Endothelial cell of umbilical vein (primary cell): Measurements from ENCODE around the gene SP2. TPM values are rescaled to one million over a fixed set of nuclear protein-coding genes. Genes with fewer than 3 reads are reported as not detected.

ENCODE experiments used
- BruUV-seq: library from RNA; stranded (reverse); fragments of 400-500 nt; replicated peaks from 2 replicates; lab custom pipeline; 2021; lab: Mats Ljungman, UMichigan
- CTCF ChIA-PET: fragments of 300-600, 350-600 bp; sonication (Branson Sonifier 250); formaldehyde crosslinking; loops from one replicate; lab custom pipeline; 2021; ENCODE audit warnings: antibody characterized with exemption, inconsistent platforms; lab: Charles Lee
- POLR2A ChIA-PET: fragments of 300-600, 350-600 bp; sonication (Branson Sonifier 250); formaldehyde crosslinking; loops from one replicate; lab custom pipeline; 2021; ENCODE audit warnings: antibody characterized with exemption, inconsistent platforms; lab: Charles Lee
- DNase-seq: peaks from one replicate; pipeline ENCODE4 v3.0.0-alpha.2; 2011; ENCODE audit warnings: low read depth, low spot score
- FAIRE-seq: peaks from 2 replicates; lab custom pipeline; 2011; peaks lifted over from hg19 to GRCh38; lab: Jason Lieb, UNC
- H2AFZ ChIP-seq: 2 replicates; pipeline ENCODE4 v1.6.0; 2012; ENCODE audit warnings: low read depth, low read length, control low read depth, inconsistent platforms
- H3K27ac ChIP-seq: 2 replicates; pipeline ENCODE4 v1.5.1; 2011; ENCODE audit warnings: low read depth, mild to moderate bottlenecking, control low read depth, low read length, moderate library complexity; ENCODE audit not compliant: insufficient read depth
- H3K27me3 ChIP-seq, 2 experiments: 2 replicates each; pipeline versions ENCODE4 v1.6.0 to v1.6.1; 2011; ENCODE audit warnings: low read length in 2 of 2, mixed read lengths in 1 of 2; ENCODE audit not compliant: control insufficient read depth in 2 of 2, insufficient read depth in 2 of 2
- H3K36me3 ChIP-seq, 2 experiments: 2 replicates in 1 of 2; 3 replicates in 1 of 2; pipeline ENCODE4 v1.5.1; 2011; ENCODE audit warnings: low read length in 2 of 2, mild to moderate bottlenecking in 1 of 2, moderate library complexity in 1 of 2; ENCODE audit not compliant: control insufficient read depth in 2 of 2, insufficient read depth in 2 of 2; ENCODE audit errors: extremely low read depth in 1 of 2
- H3K4me1 ChIP-seq: 3 replicates; pipeline ENCODE4 v1.5.1; 2011; ENCODE audit warnings: mild to moderate bottlenecking, low read length; ENCODE audit not compliant: control insufficient read depth, insufficient read depth; ENCODE audit errors: extremely low read depth
- H3K4me2 ChIP-seq: 2 replicates; pipeline ENCODE4 v1.6.1; 2011; ENCODE audit warnings: low read length, control low read depth, mixed read lengths; ENCODE audit not compliant: insufficient read depth
- H3K4me3 ChIP-seq, 3 experiments: fragments of 200-600 bp in 1 of 3; sonication (generic), shearing (Covaris generic) in 1 of 3; replicated peaks in 1 of 3; 2 replicates each; pipeline ENCODE4 v1.5.1; 2011 to 2016; ENCODE audit warnings: control low read depth in 3 of 3, low read length in 3 of 3, mild to moderate bottlenecking in 2 of 3, inconsistent platforms in 1 of 3, low read depth in 1 of 3, moderate library complexity in 1 of 3; ENCODE audit not compliant: insufficient read depth in 1 of 3
- H3K79me2 ChIP-seq: 2 replicates; pipeline ENCODE4 v1.6.0; 2012; ENCODE audit warnings: low read length, inconsistent platforms; ENCODE audit not compliant: control insufficient read depth, insufficient read depth
- H3K9ac ChIP-seq: replicated peaks from 2 replicates; pipeline ENCODE3; 2011; ENCODE audit warnings: low read length, control low read depth; ENCODE audit not compliant: insufficient read depth; ENCODE audit errors: extremely low read depth
- H3K9me1 ChIP-seq: replicated peaks from 3 replicates; pipeline ENCODE4 v1.6.0; 2011; ENCODE audit warnings: mild to moderate bottlenecking, low read length; ENCODE audit not compliant: control insufficient read depth, insufficient read depth; ENCODE audit errors: extremely low read depth
- H3K9me3 ChIP-seq: replicated peaks from 2 replicates; pipeline ENCODE4 v1.5.1; 2012; ENCODE audit warnings: low read length, inconsistent platforms; ENCODE audit not compliant: control insufficient read depth, insufficient read depth
- H4K20me1 ChIP-seq: replicated peaks from 2 replicates; pipeline ENCODE3; 2011; ENCODE audit warnings: mild to moderate bottlenecking, low read length; ENCODE audit not compliant: control insufficient read depth, insufficient read depth; ENCODE audit errors: extremely low read depth
- CTCF ChIP-seq, 2 donors: IDR thresholded peaks; 1 replicate in 1 of 2; 2 replicates in 1 of 2; pipeline ENCODE4 v1.5.1; 2011; ENCODE audit warnings: low read length in 2 of 2, mild to moderate bottlenecking in 2 of 2, moderate library complexity in 2 of 2, control low read depth in 1 of 2, inconsistent platforms in 1 of 2, low read depth in 1 of 2; ENCODE audit not compliant: insufficient read depth in 1 of 2; ENCODE audit errors: extremely low read depth in 1 of 2
- EZH2 ChIP-seq: IDR thresholded peaks from 2 replicates; pipeline ENCODE4 v1.6.1; 2012; ENCODE audit warnings: borderline replicate concordance, low read depth, mild to moderate bottlenecking, moderate library complexity, low read length, inconsistent platforms; ENCODE audit not compliant: severe bottlenecking
- FOS ChIP-seq: IDR thresholded peaks from 2 replicates; pipeline ENCODE4 v1.6.1; 2011; ENCODE audit warnings: mild to moderate bottlenecking, low read length, moderate library complexity, borderline replicate concordance; ENCODE audit not compliant: insufficient read depth
- GATA2 ChIP-seq: IDR thresholded peaks from 2 replicates; pipeline ENCODE4 v1.7.0; 2011; ENCODE audit warnings: low read depth, mild to moderate bottlenecking, moderate library complexity, mixed read lengths, low read length; ENCODE audit not compliant: insufficient read length, insufficient read depth
- JUN ChIP-seq: IDR thresholded peaks from 2 replicates; pipeline ENCODE4 v1.6.1; 2011; ENCODE audit warnings: borderline replicate concordance, low read depth; ENCODE audit not compliant: insufficient read length, insufficient read depth
- MAX ChIP-seq: IDR thresholded peaks from 2 replicates; pipeline ENCODE4 v1.6.1; 2011; ENCODE audit not compliant: insufficient read depth, insufficient read length
- MYC ChIP-seq: IDR thresholded peaks from one replicate; pipeline ENCODE4 v1.6.1; 2011; ENCODE audit warnings: mild to moderate bottlenecking, low read depth, low read length
- POLR2A ChIP-seq: IDR thresholded peaks from 2 replicates; pipeline ENCODE4 v1.6.1; 2012; ENCODE audit warnings: low read depth, mild to moderate bottlenecking, control low read depth, low read length
- POLR2AphosphoS5 ChIP-seq: IDR thresholded peaks from 2 replicates; pipeline ENCODE4 v1.6.1; 2012; ENCODE audit warnings: low read depth, mild to moderate bottlenecking, control low read depth, low read length, moderate library complexity; ENCODE audit not compliant: insufficient read depth
- dilution Hi-C: fragments of 300-500 bp; cut with MboI; formaldehyde crosslinking; loops from one replicate; pipeline ENCODE4 v1.15.0; 2019; ENCODE audit warnings: low sequenced_read_pairs; ENCODE audit not compliant: extremely low pct_ligation_motif_present
- intact Hi-C: fragments of 100-400 bp; cut with micrococcal nuclease; formaldehyde crosslinking; loops from one replicate; pipeline ENCODE4 v1.10.0; 2022
- polyA plus RNA-seq, 4 experiments: library from polyadenylated mRNA; depleted of rRNA in 3 of 4; stranded (reverse) in 3 of 4; unstranded in 1 of 4; fragments of >200 nt; gene quantifications; 2 replicates each; pipeline versions ENCODE4 v1.2.1 to v1.2.3, GENCODE V29; 2011 to 2012; ENCODE audit warnings: missing spikeins in 1 of 4
- total RNA-seq: library from RNA; stranded (reverse); gene quantifications from 2 replicates; pipeline ENCODE4 v1.2.3, GENCODE V29; 2021

Gene SP2
- total and polyA plus RNA-seq, 2 donors (not counting 3 experiments of a cell fraction or from before 2014, with no cell fraction given): 11.2 to 18.6 TPM

GRCh38 chr17:47870056-47870455 is 26.0 kb upstream of the SP2 start:
- no peak for TF ChIP-seq CTCF (IDR thresholded peaks at IDR 0.05; ENCODE audit: extremely low read depth in 1 of 2, insufficient read depth in 1 of 2, low read depth in 1 of 2, low read length in 2 of 2)
- no peak for TF ChIP-seq FOS
- TF ChIP-seq JUN: no peak
- no peak for TF ChIP-seq EZH2
- no peak for TF ChIP-seq POLR2A
- no peak for TF ChIP-seq POLR2AphosphoS5
- no peak for TF ChIP-seq MAX
- no peak for TF ChIP-seq GATA2
- TF ChIP-seq MYC: no peak
- H3K79me2 ChIP-seq: no peaks in the 10 kb centered on the region
- H3K27ac ChIP-seq: no peak overlapping the region
- H4K20me1 ChIP-seq: no peaks in the 10 kb centered on the region
- no peak overlapping the region for H3K9ac ChIP-seq
- H3K36me3 ChIP-seq: no peaks in the 10 kb centered on the region
- H3K9me3 ChIP-seq: no peaks in the 10 kb centered on the region
- peaks cover 45 to 60% of the 10 kb centered on the region in 2 experiments for H3K27me3 ChIP-seq
- no peak overlapping the region for H3K4me3 ChIP-seq
- no TSS peak for BruUV-seq
- no peak for DNase-seq
- H2AFZ ChIP-seq: no peak overlapping the region
- no peaks in the 10 kb centered on the region for H3K4me1 ChIP-seq
- H3K9me1 ChIP-seq: no peaks in the 10 kb centered on the region
- intact Hi-C loops: no loop called here
- H3K4me2 ChIP-seq: no peak overlapping the region
- dilution Hi-C loops: no loop called here
- ChIA-PET POLR2A (no interaction called here), CTCF (interaction anchor here (1.4 to 1.9 kb wide), 3 partner anchors 12 to 77 kb away, joined by 3 to 9 read pairs (median 7); no protein-coding TSS in a partner anchor)
- no peak for FAIRE-seq
